ENCODE data around the gene CDK19. TPM values are rescaled to one million over a fixed set of nuclear protein-coding genes. Genes with fewer than 3 reads are reported as not detected.

CDK19 gene
- total and polyA plus RNA-seq, 2 of the 13 experiments (the other 11 are each of a cell fraction or from before 2014, with no cell fraction given), result 13.4 to 27.0 TPM

DNA sequence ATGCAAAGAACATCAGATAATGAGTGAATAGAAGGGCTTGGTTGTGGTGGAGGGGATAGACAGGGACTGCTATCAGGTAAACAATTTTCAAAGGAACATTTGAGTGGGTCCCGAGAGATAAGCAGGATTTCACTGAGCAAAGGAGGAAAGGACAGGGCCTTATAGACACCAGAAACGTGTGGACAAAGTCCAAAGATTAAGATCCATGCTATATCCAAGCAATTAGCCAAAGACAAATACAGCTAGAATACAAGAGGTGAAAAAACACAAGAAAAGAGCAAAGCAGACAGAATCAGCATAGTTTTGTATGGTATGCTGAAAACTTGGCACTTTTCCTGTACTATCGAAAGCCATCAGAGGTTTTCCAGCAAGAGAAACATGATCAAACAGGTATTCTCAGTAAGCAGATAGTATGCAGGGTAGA lies 59.8 kb downstream of the CDK19 start (continued):
- no peak for TF ChIP-seq SMC3 (IDR thresholded peaks at IDR 0.05; ENCODE audit: low read length)
- no peak for TF ChIP-seq ZZZ3 (CRISPR knock-in tag; IDR thresholded peaks at IDR 0.05; ENCODE audit: borderline replicate concordance)
- no peak for TF ChIP-seq CBX2 (IDR thresholded peaks at IDR 0.05; ENCODE audit: low read depth, low read length)
- TF ChIP-seq CBX2 (CRISPR knock-in tag; IDR thresholded peaks at IDR 0.05; ENCODE audit: low read depth), result no peak
- no peak for TF ChIP-seq ZBTB7B (CRISPR knock-in tag; IDR thresholded peaks at IDR 0.05)
- no peak for TF ChIP-seq ZNF124 (CRISPR knock-in tag; IDR thresholded peaks at IDR 0.05)
- TF ChIP-seq MAFK (conservative IDR thresholded peaks at IDR 0.05 in 1 of 2, IDR thresholded peaks at IDR 0.05 in 1 of 2; ENCODE audit: low read length in 2 of 2), result 0 out of 4 replicates have a peak, but pooled peaks of 1 of the 2 experiments have one; percentile 20
- no peak for TF ChIP-seq GPN1 (CRISPR knock-in tag; IDR thresholded peaks at IDR 0.05; ENCODE audit: borderline replicate concordance)
- no peak for TF ChIP-seq TBL1XR1 (IDR thresholded peaks at IDR 0.05; ENCODE audit: borderline replicate concordance, low read length, partially characterized antibody)
- no peak for TF ChIP-seq RBM22 (optimal IDR thresholded peaks at IDR 0.05; ENCODE audit: low read length)
- no peak for TF ChIP-seq RBFOX2 (IDR thresholded peaks at IDR 0.05; ENCODE audit: low read depth, low read length)
- no peak for TF ChIP-seq SUZ12 (IDR thresholded peaks at IDR 0.05; ENCODE audit: low read depth, low read length)
- TF ChIP-seq POLR2G (IDR thresholded peaks at IDR 0.05; ENCODE audit: low read depth, low read length), result no peak
- TF ChIP-seq, protein P1, sequence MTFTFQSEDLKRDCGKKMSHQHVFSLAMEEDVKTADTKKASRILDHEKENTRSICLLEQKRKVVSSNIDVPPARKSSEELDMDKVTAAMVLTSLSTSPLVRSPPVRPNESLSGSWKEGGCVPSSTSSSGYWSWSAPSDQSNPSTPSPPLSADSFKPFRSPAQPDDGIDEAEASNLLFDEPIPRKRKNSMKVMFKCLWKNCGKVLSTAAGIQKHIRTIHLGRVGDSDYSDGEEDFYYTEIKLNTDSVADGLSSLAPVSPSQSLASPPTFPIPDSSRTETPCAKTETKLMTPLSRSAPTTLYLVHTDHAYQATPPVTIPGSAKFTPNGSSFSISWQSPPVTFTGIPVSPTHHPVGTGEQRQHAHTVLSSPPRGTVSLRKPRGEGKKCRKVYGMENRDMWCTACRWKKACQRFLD (CRISPR knock-in tag; IDR thresholded peaks at IDR 0.05; ENCODE audit: borderline replicate concordance), result no peak
- TF ChIP-seq, protein P2, sequence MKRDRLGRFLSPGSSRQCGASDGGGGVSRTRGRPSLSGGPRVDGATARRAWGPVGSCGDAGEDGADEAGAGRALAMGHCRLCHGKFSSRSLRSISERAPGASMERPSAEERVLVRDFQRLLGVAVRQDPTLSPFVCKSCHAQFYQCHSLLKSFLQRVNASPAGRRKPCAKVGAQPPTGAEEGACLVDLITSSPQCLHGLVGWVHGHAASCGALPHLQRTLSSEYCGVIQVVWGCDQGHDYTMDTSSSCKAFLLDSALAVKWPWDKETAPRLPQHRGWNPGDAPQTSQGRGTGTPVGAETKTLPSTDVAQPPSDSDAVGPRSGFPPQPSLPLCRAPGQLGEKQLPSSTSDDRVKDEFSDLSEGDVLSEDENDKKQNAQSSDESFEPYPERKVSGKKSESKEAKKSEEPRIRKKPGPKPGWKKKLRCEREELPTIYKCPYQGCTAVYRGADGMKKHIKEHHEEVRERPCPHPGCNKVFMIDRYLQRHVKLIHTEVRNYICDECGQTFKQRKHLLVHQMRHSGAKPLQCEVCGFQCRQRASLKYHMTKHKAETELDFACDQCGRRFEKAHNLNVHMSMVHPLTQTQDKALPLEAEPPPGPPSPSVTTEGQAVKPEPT (CRISPR knock-in tag; IDR thresholded peaks at IDR 0.05; ENCODE audit: low read depth), result no peak
- no peak for TF ChIP-seq NR2F2 (IDR thresholded peaks at IDR 0.05; ENCODE audit: borderline replicate concordance, low read depth)

Measured in HepG2 (cell line).